ENCODE data around the gene FAM237B. TPM values are rescaled to one million over a fixed set of nuclear protein-coding genes. Genes with fewer than 3 reads are reported as not detected.

Gene FAM237B
- total and polyA plus RNA-seq, 2 of the 4 experiments (the other 2 are of a cell fraction), result not detected

DNA sequence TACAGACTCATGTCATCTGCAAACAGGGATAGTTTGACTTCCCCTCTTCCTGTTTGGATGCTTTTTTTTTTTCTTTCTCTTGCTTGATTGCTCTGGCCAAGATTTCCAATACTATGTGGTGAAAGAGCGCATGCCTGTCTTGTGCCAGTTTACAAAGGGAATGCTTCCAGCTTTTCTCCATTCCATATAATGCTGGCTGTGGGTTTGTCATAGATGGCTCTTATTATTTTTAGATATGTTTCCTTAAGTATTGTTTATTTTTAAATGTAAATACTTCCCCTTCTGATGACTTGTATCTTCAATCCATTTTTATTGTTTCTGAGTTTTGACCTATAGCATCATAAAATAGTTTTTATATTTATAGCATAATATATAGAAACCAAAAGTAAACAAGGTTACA is 17.9 kb downstream of the FAM237B start:
- H3K9me1 ChIP-seq (ENCODE audit: insufficient read depth, low read length), result no peaks in the 10 kb centered on the region
- H3K23ac ChIP-seq (ENCODE audit: low read depth, low read length), result no peak overlapping the region
- TF ChIP-seq MAZ (IDR thresholded peaks at IDR 0.05; ENCODE audit: borderline replicate concordance, low read depth, low read length) (no peak), CHD1 (IDR thresholded peaks at IDR 0.05; ENCODE audit: low read depth, low read length) (no peak), NFE2L2 (IDR thresholded peaks at IDR 0.05; ENCODE audit: low read depth, low read length) (no peak), RCOR1 (IDR thresholded peaks at IDR 0.05; ENCODE audit: insufficient replicate concordance, low read length) (no peak), POLR2A (IDR thresholded peaks at IDR 0.05; ENCODE audit: low read depth, low read length) (no peak), RAD21 (IDR thresholded peaks at IDR 0.05; ENCODE audit: low read length) (no peak), SMC3 (IDR thresholded peaks at IDR 0.05; ENCODE audit: low read depth, low read length) (no peak), MAFK (IDR thresholded peaks at IDR 0.05; ENCODE audit: low read depth, low read length) (no peak), MXI1 (IDR thresholded peaks at IDR 0.05; ENCODE audit: borderline replicate concordance, low read depth, low read length) (no peak), BHLHE40 (IDR thresholded peaks at IDR 0.05; ENCODE audit: low read depth, low read length) (no peak), FOS (IDR thresholded peaks at IDR 0.05; ENCODE audit: low read depth, low read length) (no peak), RFX5 (IDR thresholded peaks at IDR 0.05; ENCODE audit: low read depth, low read length) (no peak), CEBPB (IDR thresholded peaks at IDR 0.05; ENCODE audit: low read depth, low read length) (no peak)
- TF ChIP-seq, protein P1, sequence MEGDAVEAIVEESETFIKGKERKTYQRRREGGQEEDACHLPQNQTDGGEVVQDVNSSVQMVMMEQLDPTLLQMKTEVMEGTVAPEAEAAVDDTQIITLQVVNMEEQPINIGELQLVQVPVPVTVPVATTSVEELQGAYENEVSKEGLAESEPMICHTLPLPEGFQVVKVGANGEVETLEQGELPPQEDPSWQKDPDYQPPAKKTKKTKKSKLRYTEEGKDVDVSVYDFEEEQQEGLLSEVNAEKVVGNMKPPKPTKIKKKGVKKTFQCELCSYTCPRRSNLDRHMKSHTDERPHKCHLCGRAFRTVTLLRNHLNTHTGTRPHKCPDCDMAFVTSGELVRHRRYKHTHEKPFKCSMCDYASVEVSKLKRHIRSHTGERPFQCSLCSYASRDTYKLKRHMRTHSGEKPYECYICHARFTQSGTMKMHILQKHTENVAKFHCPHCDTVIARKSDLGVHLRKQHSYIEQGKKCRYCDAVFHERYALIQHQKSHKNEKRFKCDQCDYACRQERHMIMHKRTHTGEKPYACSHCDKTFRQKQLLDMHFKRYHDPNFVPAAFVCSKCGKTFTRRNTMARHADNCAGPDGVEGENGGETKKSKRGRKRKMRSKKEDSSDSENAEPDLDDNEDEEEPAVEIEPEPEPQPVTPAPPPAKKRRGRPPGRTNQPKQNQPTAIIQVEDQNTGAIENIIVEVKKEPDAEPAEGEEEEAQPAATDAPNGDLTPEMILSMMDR (conservative IDR thresholded peaks at IDR 0.05; ENCODE audit: low read depth, low read length), result no peak
- TF ChIP-seq, protein P2, sequence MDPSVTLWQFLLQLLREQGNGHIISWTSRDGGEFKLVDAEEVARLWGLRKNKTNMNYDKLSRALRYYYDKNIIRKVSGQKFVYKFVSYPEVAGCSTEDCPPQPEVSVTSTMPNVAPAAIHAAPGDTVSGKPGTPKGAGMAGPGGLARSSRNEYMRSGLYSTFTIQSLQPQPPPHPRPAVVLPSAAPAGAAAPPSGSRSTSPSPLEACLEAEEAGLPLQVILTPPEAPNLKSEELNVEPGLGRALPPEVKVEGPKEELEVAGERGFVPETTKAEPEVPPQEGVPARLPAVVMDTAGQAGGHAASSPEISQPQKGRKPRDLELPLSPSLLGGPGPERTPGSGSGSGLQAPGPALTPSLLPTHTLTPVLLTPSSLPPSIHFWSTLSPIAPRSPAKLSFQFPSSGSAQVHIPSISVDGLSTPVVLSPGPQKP (IDR thresholded peaks at IDR 0.05; ENCODE audit: borderline replicate concordance, low read depth, low read length), result no peak
- TF ChIP-seq, protein P3, sequence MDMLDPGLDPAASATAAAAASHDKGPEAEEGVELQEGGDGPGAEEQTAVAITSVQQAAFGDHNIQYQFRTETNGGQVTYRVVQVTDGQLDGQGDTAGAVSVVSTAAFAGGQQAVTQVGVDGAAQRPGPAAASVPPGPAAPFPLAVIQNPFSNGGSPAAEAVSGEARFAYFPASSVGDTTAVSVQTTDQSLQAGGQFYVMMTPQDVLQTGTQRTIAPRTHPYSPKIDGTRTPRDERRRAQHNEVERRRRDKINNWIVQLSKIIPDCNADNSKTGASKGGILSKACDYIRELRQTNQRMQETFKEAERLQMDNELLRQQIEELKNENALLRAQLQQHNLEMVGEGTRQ (IDR thresholded peaks at IDR 0.05; ENCODE audit: low read depth, low read length), result no peak
- no peak overlapping the region for H3K4me2 ChIP-seq (ENCODE audit: low read depth, low read length)
- dilution Hi-C loops (cut with HindIII; ENCODE audit: low sequenced_read_pairs, unreplicated experiment) (no loop called here), in situ Hi-C loops (cut with MboI; ENCODE audit: low sequenced_read_pairs) (loop anchor here (25.0 kb wide), 1 partner anchor 1516 kb away; the partner anchor contains the start of gene TEX47), intact Hi-C loops (cut with micrococcal nuclease) (no loop called here)
- POLR2A ChIA-PET (ENCODE audit: unreplicated experiment), result no interaction called here
- no peaks in the 10 kb centered on the region for H3K9me3 ChIP-seq (ENCODE audit: control insufficient read depth, insufficient read depth, low read length)
- H2AK5ac ChIP-seq (ENCODE audit: low read depth, low read length), result no peak overlapping the region
- H3K27ac ChIP-seq (ENCODE audit: insufficient read depth, low read length), result no peak overlapping the region
- no peaks in the 10 kb centered on the region for H3K36me3 ChIP-seq (ENCODE audit: control insufficient read depth, insufficient read depth, low read length)
- no CpG with 5 or more reads among the region's 1 CpG for WGBS, 2 experiments (ENCODE audit: extremely low coverage in 2 of 2, insufficient read length in 1 of 2)
- H3K4me3 ChIP-seq (ENCODE audit: insufficient read depth, low read depth, low read length), result no peak overlapping the region
- H2AFZ ChIP-seq (replicated peaks; ENCODE audit: low read length, poor library complexity), result no peak overlapping the region
- no peaks in the 10 kb centered on the region for H3K4me1 ChIP-seq (ENCODE audit: control insufficient read depth, insufficient read depth, low read length)
- CTCF ChIA-PET, result interaction anchor here (1.7 kb wide), 1 partner anchor 9 kb away, joined by 7 read pairs; no protein-coding TSS in a partner anchor
- H3K9ac ChIP-seq (ENCODE audit: low read depth, low read length), result no peak overlapping the region
- H2BK15ac ChIP-seq (ENCODE audit: low read depth, low read length), result no peak overlapping the region
- H2BK20ac ChIP-seq (ENCODE audit: low read depth, low read length), result no peak overlapping the region
- H4K20me1 ChIP-seq (ENCODE audit: insufficient read depth, low read length), result no peaks in the 10 kb centered on the region
- no peak overlapping the region for H2BK5ac ChIP-seq (ENCODE audit: low read depth, low read length, poor library complexity, severe bottlenecking)
- H2BK120ac ChIP-seq (ENCODE audit: low read depth, low read length), result no peak overlapping the region
- H3K18ac ChIP-seq (ENCODE audit: low read depth, low read length), result no peak overlapping the region
- H2AK9ac ChIP-seq (replicated peaks; ENCODE audit: low read depth, low read length, poor library complexity), result no peak overlapping the region
- ATAC-seq (ENCODE audit: low read depth), result no peak
- DNase-seq, result no peak
- no peak overlapping the region for H4K8ac ChIP-seq (ENCODE audit: low read depth in 2 of 2, low read length in 2 of 2)
- no peak overlapping the region for H3K14ac ChIP-seq (replicated peaks; ENCODE audit: low read depth, low read length)
- no peak overlapping the region for H4K91ac ChIP-seq (ENCODE audit: insufficient read depth, low read depth, low read length)
- H3K79me1 ChIP-seq (ENCODE audit: low read depth in 1 of 2, low read length in 2 of 2), result no peaks in the 10 kb centered on the region
- no peaks in the 10 kb centered on the region for H3K27me3 ChIP-seq (ENCODE audit: control insufficient read depth, insufficient read depth, low read length)
- H4K5ac ChIP-seq (ENCODE audit: low read depth, low read length), result no peak overlapping the region
- H3K4ac ChIP-seq (ENCODE audit: low read depth, low read length), result no peak overlapping the region
- H3K56ac ChIP-seq (ENCODE audit: extremely low read depth, insufficient read depth, low read length), result no peak overlapping the region
- no TSS peak for BruUV-seq (replicated peaks)
